ENCODE data around the gene DPRX.

DNA sequence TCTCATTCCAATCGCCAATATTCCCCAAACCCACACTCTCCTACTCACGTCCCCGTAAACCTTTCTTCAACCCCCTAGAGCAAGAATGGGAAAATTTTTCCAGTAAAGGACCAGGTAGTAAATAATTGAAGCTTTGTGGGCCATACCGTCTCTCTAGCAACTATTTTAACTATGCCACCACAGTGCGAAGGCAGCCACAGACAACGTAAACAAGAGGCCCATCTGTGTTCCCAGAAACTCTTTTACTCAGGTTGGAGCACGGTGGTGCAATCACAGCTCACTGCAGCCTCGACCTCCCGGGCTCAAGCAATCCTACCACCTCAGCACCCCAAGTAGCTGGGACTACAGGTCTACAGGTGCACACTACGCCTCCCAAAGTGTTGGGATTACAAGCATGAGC is 3.0 kb downstream of the DPRX start:
- TF ChIP-seq, protein P1, sequence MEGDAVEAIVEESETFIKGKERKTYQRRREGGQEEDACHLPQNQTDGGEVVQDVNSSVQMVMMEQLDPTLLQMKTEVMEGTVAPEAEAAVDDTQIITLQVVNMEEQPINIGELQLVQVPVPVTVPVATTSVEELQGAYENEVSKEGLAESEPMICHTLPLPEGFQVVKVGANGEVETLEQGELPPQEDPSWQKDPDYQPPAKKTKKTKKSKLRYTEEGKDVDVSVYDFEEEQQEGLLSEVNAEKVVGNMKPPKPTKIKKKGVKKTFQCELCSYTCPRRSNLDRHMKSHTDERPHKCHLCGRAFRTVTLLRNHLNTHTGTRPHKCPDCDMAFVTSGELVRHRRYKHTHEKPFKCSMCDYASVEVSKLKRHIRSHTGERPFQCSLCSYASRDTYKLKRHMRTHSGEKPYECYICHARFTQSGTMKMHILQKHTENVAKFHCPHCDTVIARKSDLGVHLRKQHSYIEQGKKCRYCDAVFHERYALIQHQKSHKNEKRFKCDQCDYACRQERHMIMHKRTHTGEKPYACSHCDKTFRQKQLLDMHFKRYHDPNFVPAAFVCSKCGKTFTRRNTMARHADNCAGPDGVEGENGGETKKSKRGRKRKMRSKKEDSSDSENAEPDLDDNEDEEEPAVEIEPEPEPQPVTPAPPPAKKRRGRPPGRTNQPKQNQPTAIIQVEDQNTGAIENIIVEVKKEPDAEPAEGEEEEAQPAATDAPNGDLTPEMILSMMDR (IDR thresholded peaks at IDR 0.05), result no peak
- TF ChIP-seq POLR2A (IDR thresholded peaks at IDR 0.05), result no peak
